H1 (cell line): ENCODE results near the gene KLHL29. TPM values are rescaled to one million over a fixed set of nuclear protein-coding genes. Genes with fewer than 3 reads are reported as not detected.

Source experiments
- CTCF ChIA-PET: fragments of 300-600 bp; sonication (Branson Sonifier 250); formaldehyde crosslinking; loops from one replicate; lab custom pipeline; 2021; ENCODE audit not compliant: partially characterized antibody; lab: Charles Lee
- POLR2A ChIA-PET: fragments of 300-600 bp; sonication (Branson Sonifier 250); formaldehyde crosslinking; loops from one replicate; lab custom pipeline; 2021; ENCODE audit warnings: inconsistent platforms; ENCODE audit not compliant: partially characterized antibody; lab: Charles Lee
- DNase-seq, 2 experiments: peaks; one replicate each; pipeline versions ENCODE4 v3.0.0 to v3.0.0-alpha.2; 2010 to 2022; ENCODE audit warnings: low spot score in 2 of 2, low read depth in 1 of 2, mixed read lengths in 1 of 2
- FAIRE-seq: peaks from 2 replicates; lab custom pipeline; 2011; peaks lifted over from hg19 to GRCh38; lab: Jason Lieb, UNC
- H2AFZ ChIP-seq: 2 replicates; pipeline ENCODE4 v1.8.1; 2012; ENCODE audit warnings: low read length, inconsistent platforms
- H2AK5ac ChIP-seq: 2 replicates; pipeline ENCODE4 v1.6.1; 2013; ENCODE audit warnings: low read depth, low read length
- H2BK120ac ChIP-seq: replicated peaks from 2 replicates; pipeline ENCODE3; 2013; ENCODE audit warnings: low read depth, low read length, inconsistent platforms
- H2BK12ac ChIP-seq: 2 replicates; pipeline ENCODE4 v1.6.1; 2013; ENCODE audit warnings: low read depth, low read length
- H2BK15ac ChIP-seq: 2 replicates; pipeline ENCODE4 v1.6.1; 2013; ENCODE audit warnings: low read length
- H2BK20ac ChIP-seq: 2 replicates; pipeline ENCODE4 v1.6.1; 2013; ENCODE audit warnings: low read length
- H2BK5ac ChIP-seq: 2 replicates; pipeline ENCODE4 v1.6.1; 2013; ENCODE audit warnings: low read depth, low read length
- H3K14ac ChIP-seq: 2 replicates; pipeline ENCODE4 v1.6.1; 2013; ENCODE audit warnings: inconsistent platforms; ENCODE audit not compliant: insufficient read length
- H3K18ac ChIP-seq: 2 replicates; pipeline ENCODE4 v1.6.1; 2013; ENCODE audit warnings: low read length; ENCODE audit errors: extremely low read depth
- H3K23ac ChIP-seq: 2 replicates; pipeline ENCODE4 v1.6.1; 2013; ENCODE audit warnings: inconsistent platforms; ENCODE audit not compliant: insufficient read length
- H3K23me2 ChIP-seq: 2 replicates; pipeline ENCODE4 v1.6.1; 2013; ENCODE audit warnings: low read depth, low read length
- H3K27ac ChIP-seq: 2 replicates; pipeline ENCODE4 v1.6.1; 2011; ENCODE audit warnings: low read depth, low read length, inconsistent platforms
- H3K27me3 ChIP-seq, 4 experiments: replicated peaks in 1 of 4; 1 replicate in 1 of 4; 2 replicates in 3 of 4; pipeline versions ENCODE4 v1.6.1 to v1.8.1; 2011 to 2013; ENCODE audit warnings: low read length in 3 of 4, mild to moderate bottlenecking in 3 of 4, inconsistent platforms in 2 of 4, mixed read lengths in 2 of 4, moderate library complexity in 1 of 4; ENCODE audit not compliant: control insufficient read depth in 3 of 4, insufficient read depth in 3 of 4; ENCODE audit errors: extremely low read depth in 1 of 4
- H3K36me3 ChIP-seq, 4 experiments: 2 replicates each; pipeline versions ENCODE4 v1.6.1 to v1.8.1; 2011 to 2013; ENCODE audit warnings: mild to moderate bottlenecking in 4 of 4, low read length in 3 of 4, moderate library complexity in 2 of 4, control low read depth in 1 of 4, inconsistent platforms in 1 of 4; ENCODE audit not compliant: insufficient read depth in 4 of 4, control insufficient read depth in 2 of 4
- H3K4ac ChIP-seq: replicated peaks from 2 replicates; pipeline ENCODE3; 2013; ENCODE audit warnings: low read length, low read depth, mixed read lengths, inconsistent platforms; ENCODE audit not compliant: insufficient read length
- H3K4me1 ChIP-seq, 4 experiments: replicated peaks in 1 of 4; 1 replicate in 1 of 4; 2 replicates in 3 of 4; pipeline versions ENCODE4 v1.6.1 to v1.8.1; 2011 to 2013; ENCODE audit warnings: low read length in 3 of 4, inconsistent platforms in 2 of 4, mixed read lengths in 1 of 4; ENCODE audit not compliant: insufficient read depth in 4 of 4, control insufficient read depth in 3 of 4
- H3K4me2 ChIP-seq, 2 experiments: 2 replicates each; pipeline versions ENCODE4 v1.6.1 to v1.8.1; 2011 to 2013; ENCODE audit warnings: low read depth in 2 of 2, low read length in 2 of 2, control low read depth in 1 of 2, inconsistent platforms in 1 of 2, mild to moderate bottlenecking in 1 of 2; ENCODE audit not compliant: insufficient read depth in 1 of 2
- H3K4me3 ChIP-seq, 4 experiments: fragments of 200-600, 300-600 bp in 1 of 4; sonication (generic), shearing (Covaris generic), sonication (Bioruptor Twin) in 1 of 4; 2 replicates each; pipeline versions ENCODE4 v1.5.1 to v1.8.1; 2011 to 2016; ENCODE audit warnings: low read length in 4 of 4, low read depth in 3 of 4, control low read depth in 2 of 4, inconsistent platforms in 2 of 4, mild to moderate bottlenecking in 2 of 4, mixed read lengths in 1 of 4, moderate library complexity in 1 of 4; ENCODE audit not compliant: insufficient read depth in 2 of 4; ENCODE audit errors: extremely low read depth in 1 of 4
- H3K56ac ChIP-seq: replicated peaks from 2 replicates; pipeline ENCODE3; 2013; ENCODE audit warnings: low read depth, mild to moderate bottlenecking, mixed read lengths, low read length, inconsistent platforms; ENCODE audit not compliant: insufficient read length
- H3K79me1 ChIP-seq: 2 replicates; pipeline ENCODE4 v1.6.1; 2013; ENCODE audit warnings: low read depth, low read length, control low read depth
- H3K79me2 ChIP-seq, 2 experiments: 2 replicates each; pipeline versions ENCODE4 v1.6.1 to v1.8.1; 2012 to 2013; ENCODE audit warnings: low read length in 2 of 2, mild to moderate bottlenecking in 2 of 2, inconsistent platforms in 1 of 2; ENCODE audit not compliant: insufficient read depth in 2 of 2, control insufficient read depth in 1 of 2
- H3K9ac ChIP-seq, 4 experiments: replicated peaks in 1 of 4; 1 replicate in 1 of 4; 2 replicates in 3 of 4; pipeline versions ENCODE4 v1.6.1 to v1.8.1; 2011 to 2013; ENCODE audit warnings: low read depth in 3 of 4, low read length in 3 of 4, control low read depth in 2 of 4, mild to moderate bottlenecking in 2 of 4, moderate library complexity in 2 of 4, inconsistent platforms in 1 of 4; ENCODE audit errors: extremely low read depth in 1 of 4
- H3K9me3 ChIP-seq, 2 experiments: 2 replicates each; pipeline versions ENCODE4 v1.6.1 to v1.8.1; 2012 to 2013; ENCODE audit warnings: mild to moderate bottlenecking in 2 of 2, moderate library complexity in 2 of 2, control low read depth in 1 of 2, inconsistent platforms in 1 of 2, low read depth in 1 of 2, low read length in 1 of 2, mixed read lengths in 1 of 2; ENCODE audit not compliant: insufficient read depth in 2 of 2
- H4K20me1 ChIP-seq, 2 experiments: replicated peaks in 1 of 2; 2 replicates each; pipeline versions ENCODE3 to v1.8.1; 2011 to 2013; ENCODE audit warnings: inconsistent platforms in 2 of 2, low read length in 2 of 2, mild to moderate bottlenecking in 1 of 2; ENCODE audit not compliant: insufficient read depth in 2 of 2, control insufficient read depth in 1 of 2
- H4K5ac ChIP-seq: 2 replicates; pipeline ENCODE4 v1.6.1; 2013; ENCODE audit warnings: low read length, low read depth, mixed read lengths, inconsistent platforms; ENCODE audit not compliant: insufficient read length
- H4K8ac ChIP-seq: 2 replicates; pipeline ENCODE4 v1.8.0; 2013; ENCODE audit warnings: mild to moderate bottlenecking, moderate library complexity, low read length, inconsistent platforms; ENCODE audit not compliant: insufficient read depth; ENCODE audit errors: extremely low read depth
- H4K91ac ChIP-seq: replicated peaks from 2 replicates; pipeline ENCODE3; 2013; ENCODE audit warnings: low read length, mixed read lengths, inconsistent platforms; ENCODE audit not compliant: insufficient read length
- CBX5 ChIP-seq: fragments of 300-800, 300-1000 bp; sonication (generic); IDR thresholded peaks from 2 replicates; pipeline ENCODE4 v1.7.1; 2016; ENCODE audit warnings: antibody characterized with exemption, low read length, low read depth
- CHD2 ChIP-seq: IDR thresholded peaks from 2 replicates; pipeline ENCODE4 v1.6.1; 2012; ENCODE audit warnings: low read length, improper control_type of control experiment
- CTCF ChIP-seq, 3 experiments: IDR thresholded peaks; 1 replicate in 2 of 3; 2 replicates in 1 of 3; pipeline versions ENCODE4 v1.5.1 to v1.6.1; 2011; ENCODE audit warnings: low read length in 3 of 3, mild to moderate bottlenecking in 3 of 3, inconsistent platforms in 2 of 3, low read depth in 1 of 3, moderate library complexity in 1 of 3; ENCODE audit not compliant: insufficient read depth in 1 of 3; ENCODE audit errors: control extremely low read depth in 1 of 3
- EGR1 ChIP-seq: IDR thresholded peaks from 2 replicates; pipeline ENCODE4 v1.6.1; 2011; ENCODE audit warnings: low read depth, low read length, borderline replicate concordance
- RAD21 ChIP-seq, 2 experiments: IDR thresholded peaks in 1 of 2; conservative IDR thresholded peaks in 1 of 2; 2 replicates each; pipeline ENCODE4 v1.6.1; 2011; ENCODE audit warnings: low read depth in 2 of 2, low read length in 2 of 2, improper control_type of control experiment in 1 of 2, inconsistent platforms in 1 of 2, mild to moderate bottlenecking in 1 of 2, moderate library complexity in 1 of 2
- RXRA ChIP-seq: IDR thresholded peaks from 2 replicates; pipeline ENCODE4 v1.6.1; 2011; ENCODE audit warnings: low read depth, mild to moderate bottlenecking, low read length, moderate library complexity; ENCODE audit not compliant: insufficient read depth
- SUZ12 ChIP-seq: fragments of 200-600 bp; sonication (generic); IDR thresholded peaks from 2 replicates; pipeline ENCODE4 v1.6.1; 2012; ENCODE audit warnings: mild to moderate bottlenecking, inconsistent platforms, low read length, moderate library complexity, mixed read lengths
- WGBS, 2 experiments: shearing (Covaris generic) in 1 of 2; methylation state at CpG; one replicate each; pipeline versions ENCODE4 v1.1.6 to v1.1.7; 2013 to 2015; ENCODE audit warnings: low lambda C conversion rate in 2 of 2, mixed read lengths in 2 of 2, inconsistent platforms in 1 of 2, low coverage in 1 of 2, missing lambda C conversion rate in 1 of 2; ENCODE audit not compliant: insufficient replicate concordance in 2 of 2, insufficient coverage in 1 of 2, insufficient read length in 1 of 2; ENCODE audit errors: extremely low coverage in 1 of 2, missing lambda C conversion rate in 1 of 2; 5-methylcytosine and 5-hydroxymethylcytosine counted together
- polyA plus RNA-seq, 7 experiments: library from polyadenylated mRNA; depleted of rRNA in 3 of 7; stranded (reverse) in 5 of 7; unstranded in 2 of 7; fragments of >200 nt in 5 of 7; fragments of 200-250 nt in 2 of 7; gene quantifications; 1 replicate in 5 of 7; 2 replicates in 1 of 7; 4 replicates in 1 of 7; pipeline versions ENCODE4 v1.2.1 to v1.2.3, GENCODE V29; 2011 to 2013; ENCODE audit warnings: missing spikeins in 2 of 7, mixed read lengths in 2 of 7
- total RNA-seq: library from RNA; stranded (reverse); fragmentation: NEBNext Ultra II Directional; extraction: Animal tissue kit (Norgen Biotek cat#: 25700); gene quantifications from 2 replicates; pipeline ENCODE4 v1.2.1, GENCODE V29; 2021

Gene KLHL29
- total and polyA plus RNA-seq, 2 of the 8 experiments (the other 6 are each of a cell fraction or from before 2014, with no cell fraction given) = 1.1 to 4.7 TPM

GRCh38 chr2:23519334-23519651 is 134.3 kb downstream of the KLHL29 start:
- Histone ChIP-seq H3K4me3 (no peak overlapping the region), H4K8ac (no peak overlapping the region), H3K23ac (no peak overlapping the region), H3K56ac (no peak overlapping the region), H3K36me3 (no peaks in the 10 kb centered on the region), H4K20me1 (no peaks in the 10 kb centered on the region), H2BK5ac (no peak overlapping the region), H2BK15ac (no peak overlapping the region), H3K23me2 (no peaks in the 10 kb centered on the region), H3K79me2 (no peaks in the 10 kb centered on the region), H4K5ac (no peak overlapping the region), H3K9me3 (no peaks in the 10 kb centered on the region), H2BK12ac (no peak overlapping the region), H2BK20ac (no peak overlapping the region), H3K4ac (no peak overlapping the region), H2BK120ac (no peak overlapping the region), H3K18ac (no peak overlapping the region), H3K4me1 (peaks cover 2 to 6% (median 4%) of the 10 kb centered on the region in 4 experiments; a peak in 4 of 7 replicates), H3K79me1 (no peaks in the 10 kb centered on the region), H3K9ac (no peak overlapping the region), H2AFZ (no peak overlapping the region), H3K14ac (no peak overlapping the region), H2AK5ac (no peak overlapping the region), H3K27ac (no peak overlapping the region), H3K27me3 (no peaks in the 10 kb centered on the region; a peak in 2 of 7 replicates), H4K91ac (no peak overlapping the region), H3K4me2 (no peak overlapping the region)
- POLR2A ChIA-PET = interaction anchor here (1.1 kb wide), 1 partner anchor 67 kb away, joined by 3 read pairs; no protein-coding TSS in a partner anchor
- CTCF ChIA-PET = interaction anchor here (0.7 to 4.4 kb wide), 11 partner anchors 9 to 152 kb away, joined by 3 to 16 read pairs (median 3); no protein-coding TSS in a partner anchor
- FAIRE-seq (no peak), DNase-seq (no peak)
- TF ChIP-seq CHD2 (no peak), SUZ12 (no peak), CTCF (IDR thresholded peaks at IDR 0.05; ENCODE audit: control extremely low read depth in 1 of 3, insufficient read depth in 1 of 3, low read depth in 1 of 3, low read length in 3 of 3) (peak; percentile 40 to 42 (median 41)), CBX5 (no peak), RAD21 (IDR thresholded peaks at IDR 0.05 in 1 of 2, conservative IDR thresholded peaks at IDR 0.05 in 1 of 2; ENCODE audit: low read depth in 2 of 2, low read length in 2 of 2) (peak; percentile 43 to 65), EGR1 (no peak), RXRA (no peak)
- WGBS, 2 experiments = 82% methylated on average over 4 of the region's 4 CpGs; no CpG with 5 or more reads in 1 of the 2 experiments
